ENCODE data around the gene CCL23.

CCL23 gene

DNA sequence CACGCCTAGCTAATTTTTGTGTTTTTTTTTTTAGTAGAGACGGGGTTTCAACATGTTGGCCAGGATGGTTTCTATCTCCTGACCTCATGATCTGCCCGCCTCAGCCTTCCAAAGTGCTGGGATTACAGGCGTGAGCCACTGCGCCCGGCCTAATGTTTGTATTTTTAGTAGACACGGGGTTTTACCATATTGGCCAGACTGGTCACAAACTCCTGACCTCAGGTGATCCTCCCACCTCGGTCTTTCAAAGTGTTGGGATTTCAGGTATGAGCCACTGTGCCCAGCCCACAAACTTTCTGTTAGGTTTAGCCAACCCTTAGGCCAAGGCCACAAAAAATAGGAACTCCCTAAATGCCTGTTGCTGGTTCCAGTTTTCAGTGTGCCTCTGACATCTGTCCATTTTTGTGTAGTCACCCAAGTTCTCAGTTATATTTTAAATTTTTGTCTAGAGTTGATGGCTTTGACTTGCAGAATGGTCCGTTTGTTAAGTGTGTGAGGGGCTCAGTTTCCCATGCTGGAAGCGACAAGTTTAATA, 49.2 kb downstream of the CCL23 start:
- no peak for DNase-seq

DNA sequence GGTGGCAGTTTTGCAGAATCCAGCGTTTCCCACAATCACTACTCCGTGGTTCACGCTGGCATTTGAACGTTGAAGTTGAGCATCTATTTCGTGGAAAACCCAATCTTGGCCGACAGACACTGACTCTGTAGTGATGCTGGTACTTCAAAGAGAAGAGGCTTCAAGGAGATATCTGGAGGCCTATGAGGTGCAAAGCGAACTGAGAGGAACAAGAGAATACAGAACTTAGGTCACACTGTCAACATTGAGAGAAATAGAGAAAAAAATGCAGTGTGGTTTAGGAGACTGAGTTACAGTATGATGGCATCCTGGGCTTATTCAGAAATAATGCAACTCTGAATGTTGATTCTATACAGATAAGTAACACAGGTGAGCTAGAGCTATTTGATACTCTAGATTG, 52.5 kb downstream of the CCL23 start:
- no peak for DNase-seq

DNA sequence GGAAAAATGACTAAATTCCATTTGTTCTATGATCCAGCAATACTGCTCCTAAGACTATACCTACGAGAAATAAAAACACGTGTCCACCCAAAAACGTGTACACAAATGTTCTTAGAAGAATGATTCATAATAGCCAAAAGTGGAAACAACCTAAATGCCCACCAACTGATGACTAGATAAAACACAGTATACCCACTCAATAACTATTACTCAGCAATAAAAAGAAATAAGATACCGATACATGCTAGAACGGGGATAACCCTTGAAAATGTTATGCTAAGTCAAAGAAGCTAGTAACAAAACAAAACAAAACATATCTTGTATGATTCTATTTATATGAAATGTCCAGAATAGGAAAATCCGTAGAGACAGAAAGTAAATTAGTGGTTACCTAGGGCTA, 54.1 kb downstream of the CCL23 start:
- DNase-seq: no peak

Measured in effector CD8-positive, alpha-beta T cell (primary cell).